NK-92 treated with Interleukin-12 subunit alpha and Interleukin-12 subunit beta, amount 100 ng/mL, for 24 hours (cell line): Measurements from ENCODE around the gene GRID1.

ENCODE experiments used
- DNase-seq: peaks from one replicate; lab custom pipeline; 2025; lab: John Stamatoyannopoulos, UW

GRID1 gene

GRCh38 chr10:86370006-86370585 lies 3.5 kb upstream of the GRID1 start:
- no peak for DNase-seq

GRCh38 chr10:86368987-86369386 lies 2.4 kb upstream of the GRID1 start:
- DNase-seq = no peak

- DNase-seq = no peak
Observed at GRCh38 chr10:86368046-86368445, 1.5 kb upstream of the GRID1 start.

- no peak for DNase-seq
Observed at GRCh38 chr10:86367152-86367951, 757 bp upstream of the GRID1 start.

GRCh38 chr10:86366902-86367151 lies 232 bp upstream of the GRID1 start:
- no peak for DNase-seq

- no peak for DNase-seq
Observed at GRCh38 chr10:86365346-86366032, 1.1 kb downstream of the GRID1 start.

GRCh38 chr10:86364491-86365345 lies 1.9 kb downstream of the GRID1 start:
- no peak for DNase-seq

- no peak for DNase-seq
Observed at GRCh38 chr10:86363833-86364490, 2.6 kb downstream of the GRID1 start.

GRCh38 chr10:86363184-86363832 lies 3.3 kb downstream of the GRID1 start:
- no peak for DNase-seq

- DNase-seq = no peak
Observed at GRCh38 chr10:86362586-86363183, 3.9 kb downstream of the GRID1 start.

- DNase-seq = no peak
Observed at GRCh38 chr10:86362129-86362527, 4.5 kb downstream of the GRID1 start.

- no peak for DNase-seq
Observed at GRCh38 chr10:86361156-86362128, 5.2 kb downstream of the GRID1 start.

- DNase-seq = no peak
Observed at GRCh38 chr10:86360657-86361056, 5.9 kb downstream of the GRID1 start.

GRCh38 chr10:86359954-86360353 lies 6.6 kb downstream of the GRID1 start:
- no peak for DNase-seq

GRCh38 chr10:86359111-86359510 lies 7.5 kb downstream of the GRID1 start:
- no peak for DNase-seq

- no peak for DNase-seq
Observed at GRCh38 chr10:86357676-86358075, 8.9 kb downstream of the GRID1 start.

GRCh38 chr10:86357041-86357440 lies 9.6 kb downstream of the GRID1 start:
- DNase-seq = no peak

- DNase-seq = no peak
Observed at GRCh38 chr10:86356296-86356695, 10.3 kb downstream of the GRID1 start.

GRCh38 chr10:86355571-86356038 lies 11.0 kb downstream of the GRID1 start:
- no peak for DNase-seq
